ENCODE results near the gene ZCCHC10.

DNA sequence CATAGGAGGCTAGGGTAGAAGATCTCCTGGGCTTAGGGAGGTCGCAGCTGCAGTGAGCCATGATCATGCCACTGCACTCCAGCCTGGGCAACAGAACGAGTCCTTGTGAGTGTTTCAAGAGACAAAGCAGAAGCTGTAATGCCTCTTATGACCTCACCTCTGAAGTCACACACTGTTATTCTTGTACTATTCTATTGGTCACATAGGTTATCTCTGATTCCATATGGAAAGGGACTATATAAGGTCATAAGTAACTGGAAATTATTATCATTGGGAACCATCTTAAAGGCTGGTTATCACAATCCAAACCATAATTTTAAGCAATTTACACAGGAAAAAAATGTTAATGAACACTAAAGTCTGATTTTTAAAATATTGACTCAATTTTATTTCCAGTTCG, 45.1 kb downstream of the ZCCHC10 start:
- TF ChIP-seq, protein P1, sequence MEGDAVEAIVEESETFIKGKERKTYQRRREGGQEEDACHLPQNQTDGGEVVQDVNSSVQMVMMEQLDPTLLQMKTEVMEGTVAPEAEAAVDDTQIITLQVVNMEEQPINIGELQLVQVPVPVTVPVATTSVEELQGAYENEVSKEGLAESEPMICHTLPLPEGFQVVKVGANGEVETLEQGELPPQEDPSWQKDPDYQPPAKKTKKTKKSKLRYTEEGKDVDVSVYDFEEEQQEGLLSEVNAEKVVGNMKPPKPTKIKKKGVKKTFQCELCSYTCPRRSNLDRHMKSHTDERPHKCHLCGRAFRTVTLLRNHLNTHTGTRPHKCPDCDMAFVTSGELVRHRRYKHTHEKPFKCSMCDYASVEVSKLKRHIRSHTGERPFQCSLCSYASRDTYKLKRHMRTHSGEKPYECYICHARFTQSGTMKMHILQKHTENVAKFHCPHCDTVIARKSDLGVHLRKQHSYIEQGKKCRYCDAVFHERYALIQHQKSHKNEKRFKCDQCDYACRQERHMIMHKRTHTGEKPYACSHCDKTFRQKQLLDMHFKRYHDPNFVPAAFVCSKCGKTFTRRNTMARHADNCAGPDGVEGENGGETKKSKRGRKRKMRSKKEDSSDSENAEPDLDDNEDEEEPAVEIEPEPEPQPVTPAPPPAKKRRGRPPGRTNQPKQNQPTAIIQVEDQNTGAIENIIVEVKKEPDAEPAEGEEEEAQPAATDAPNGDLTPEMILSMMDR (IDR thresholded peaks at IDR 0.05) = no peak
- TF ChIP-seq POLR2A (IDR thresholded peaks at IDR 0.05) (no peak), EP300 (IDR thresholded peaks at IDR 0.05) (no peak), POLR2AphosphoS5 (IDR thresholded peaks at IDR 0.05) (no peak)
